ENCODE measurements around the gene MEN1. TPM values are rescaled to one million over a fixed set of nuclear protein-coding genes. Genes with fewer than 3 reads are reported as not detected.

Gene MEN1
- total and polyA plus RNA-seq, 9 of the 15 experiments (the other 6 are each of a cell fraction or from before 2014, with no cell fraction given) = 3.4 to 57.2 (median 19.3) TPM

- TF ChIP-seq FOSL1 (tag; conservative IDR thresholded peaks at IDR 0.05) (0 out of 2 replicates have a peak, but pooled peaks have one; percentile 39), GATAD2A (IDR thresholded peaks at IDR 0.05) (no peak), RCOR1 (IDR thresholded peaks at IDR 0.05; ENCODE audit: borderline replicate concordance in 1 of 2, low read depth in 2 of 2, low read length in 2 of 2) (peak in 1 of 2 experiments; percentile 47; a peak in 1 of 4 replicates), GTF2E2 (tag; IDR thresholded peaks at IDR 0.05) (no peak), CBX8 (IDR thresholded peaks at IDR 0.05; ENCODE audit: borderline replicate concordance, extremely low read depth, low read depth, low read length, poor library complexity, severe bottlenecking) (no peak), TBP (optimal IDR thresholded peaks at IDR 0.05; ENCODE audit: low read depth, low read length) (peak; percentile 38), TSC22D4 (tag; IDR thresholded peaks at IDR 0.05) (no peak), CREB3L1 (IDR thresholded peaks at IDR 0.05; ENCODE audit: borderline replicate concordance, low read depth) (peak; percentile 78), JUND (IDR thresholded peaks at IDR 0.05; ENCODE audit: borderline replicate concordance, low read depth, low read length) (peak; percentile 65), JUND (tag; IDR thresholded peaks at IDR 0.05; ENCODE audit: borderline replicate concordance, low read depth, low read length) (no peak; the same call in 2 of the 3 replicates), TRIM24 (IDR thresholded peaks at IDR 0.05) (no peak), PURB (CRISPR knock-in tag; IDR thresholded peaks at IDR 0.05; ENCODE audit: low read depth) (no peak), MCM7 (IDR thresholded peaks at IDR 0.05) (no peak), CBFB (CRISPR knock-in tag; IDR thresholded peaks at IDR 0.05) (no peak), HDAC1 (IDR thresholded peaks at IDR 0.05) (peak in 1 of 2 experiments; percentile 54; a peak in 2 of 4 replicates), SPI1 (IDR thresholded peaks at IDR 0.05; ENCODE audit: borderline replicate concordance, low read depth, low read length) (0 out of 2 replicates have a peak, but pooled peaks have one; percentile 18), IFI16 (CRISPR knock-in tag; IDR thresholded peaks at IDR 0.05) (no peak), ZBTB2 (IDR thresholded peaks at IDR 0.05) (no peak), NR2C2 (CRISPR knock-in tag; IDR thresholded peaks at IDR 0.05) (0 out of 2 replicates have a peak, but pooled peaks have one; percentile 25), NR2C2 (tag; IDR thresholded peaks at IDR 0.05) (peak; percentile 94), ADNP (tag; IDR thresholded peaks at IDR 0.05) (no peak), ESRRB (CRISPR knock-in tag; IDR thresholded peaks at IDR 0.05; ENCODE audit: borderline replicate concordance) (no peak), TAF7 (tag; IDR thresholded peaks at IDR 0.05) (no peak), NFXL1 (CRISPR knock-in tag; IDR thresholded peaks at IDR 0.05) (no peak), MNT (conservative IDR thresholded peaks at IDR 0.05) (peak; percentile 74 to 87)
These were observed at the start of gene MEN1 (continued) for GRCh38 chr11:64810271-64810890.
